GM19025 (cell line): ENCODE data around the gene BGN.

Source experiments
- ATAC-seq: cut with Tn5 transposase; IDR thresholded peaks from one replicate; pipeline ENCODE4 v1.9.1; 2021; ENCODE audit warnings: mild to moderate bottlenecking, low read depth, moderate library complexity; ENCODE audit not compliant: unreplicated experiment

Gene BGN

DNA sequence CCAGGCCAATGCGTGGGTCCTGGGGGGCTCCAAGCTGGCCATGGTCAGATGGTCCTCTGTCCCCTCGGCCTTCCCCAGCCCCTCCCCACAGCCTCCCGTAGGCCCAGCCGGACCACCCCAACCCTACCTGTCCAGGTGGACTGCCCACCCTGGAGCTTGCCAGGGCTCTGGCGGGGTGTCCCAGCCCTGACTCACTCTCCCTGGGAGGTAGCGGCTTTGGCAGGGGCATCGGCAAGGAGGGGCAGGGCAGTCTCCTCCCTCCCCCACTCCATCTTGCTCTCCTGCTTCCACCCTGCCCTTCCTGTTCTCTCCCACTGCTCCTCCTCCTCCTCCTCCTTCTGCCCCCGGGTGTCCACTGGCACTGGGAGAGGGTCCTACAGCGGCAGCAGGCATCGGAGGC is 7.4 kb downstream of the BGN start:
- ATAC-seq, result no peak

DNA sequence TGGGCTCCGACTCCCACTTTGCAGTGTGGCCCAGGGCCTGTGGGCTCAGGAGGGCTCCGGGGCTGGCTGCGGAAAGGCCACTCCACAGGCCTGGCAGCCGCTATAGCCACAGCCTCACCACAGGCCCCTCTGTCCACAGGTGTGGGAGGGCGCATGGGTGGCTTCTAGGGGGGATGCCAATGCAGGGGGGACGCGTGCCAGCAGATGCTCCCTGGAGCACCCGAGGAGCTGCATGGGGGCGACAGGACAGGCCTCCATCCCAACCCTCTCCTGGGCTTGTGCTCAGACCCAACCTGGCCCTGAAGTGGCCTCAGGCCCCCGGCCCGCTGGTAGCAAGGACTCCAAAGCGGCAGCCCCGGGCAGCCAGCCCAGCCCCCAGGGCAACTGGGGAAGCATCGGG is 8.0 kb downstream of the BGN start:
- no peak for ATAC-seq

DNA sequence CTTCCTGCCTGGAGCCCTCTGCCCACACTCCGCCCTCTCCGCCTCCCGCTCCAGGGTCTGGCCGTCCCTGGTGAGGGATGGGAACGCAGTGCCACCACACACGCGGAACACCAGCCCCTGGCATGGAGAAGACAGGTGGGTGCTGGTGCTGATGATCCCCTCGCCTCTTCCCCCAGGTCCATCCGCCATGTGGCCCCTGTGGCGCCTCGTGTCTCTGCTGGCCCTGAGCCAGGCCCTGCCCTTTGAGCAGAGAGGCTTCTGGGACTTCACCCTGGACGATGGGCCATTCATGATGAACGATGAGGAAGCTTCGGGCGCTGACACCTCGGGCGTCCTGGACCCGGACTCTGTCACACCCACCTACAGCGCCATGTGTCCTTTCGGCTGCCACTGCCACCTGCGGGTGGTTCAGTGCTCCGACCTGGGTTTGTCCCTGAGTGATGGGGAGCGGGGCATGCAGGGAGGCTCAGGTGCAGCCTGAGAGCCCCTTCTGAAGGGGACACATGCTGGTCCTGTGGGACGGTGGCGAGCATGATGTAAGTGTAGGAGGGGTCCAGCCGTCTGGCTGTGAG is 9.8 kb downstream of the BGN start:
- no peak for ATAC-seq

DNA sequence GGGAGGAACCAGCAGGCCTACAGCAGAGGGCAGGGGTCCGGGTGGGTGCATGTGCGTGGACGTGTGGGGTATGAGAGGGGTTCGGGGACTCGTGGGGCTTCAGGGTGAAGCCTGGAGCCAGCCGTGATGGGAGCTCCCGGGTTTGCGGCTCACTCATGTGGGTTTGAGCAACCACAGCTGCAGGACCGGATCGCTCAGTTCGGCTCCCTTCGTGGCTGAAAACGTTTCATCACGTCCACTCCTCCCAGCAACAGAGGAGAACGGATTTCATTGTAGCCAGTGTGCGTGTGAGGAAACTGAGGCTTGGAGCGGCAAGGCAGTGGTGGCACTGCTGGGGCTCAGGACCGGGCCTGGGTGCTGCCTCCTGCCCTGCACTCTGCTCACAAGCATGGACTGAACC is 10.6 kb downstream of the BGN start:
- no peak for ATAC-seq

DNA sequence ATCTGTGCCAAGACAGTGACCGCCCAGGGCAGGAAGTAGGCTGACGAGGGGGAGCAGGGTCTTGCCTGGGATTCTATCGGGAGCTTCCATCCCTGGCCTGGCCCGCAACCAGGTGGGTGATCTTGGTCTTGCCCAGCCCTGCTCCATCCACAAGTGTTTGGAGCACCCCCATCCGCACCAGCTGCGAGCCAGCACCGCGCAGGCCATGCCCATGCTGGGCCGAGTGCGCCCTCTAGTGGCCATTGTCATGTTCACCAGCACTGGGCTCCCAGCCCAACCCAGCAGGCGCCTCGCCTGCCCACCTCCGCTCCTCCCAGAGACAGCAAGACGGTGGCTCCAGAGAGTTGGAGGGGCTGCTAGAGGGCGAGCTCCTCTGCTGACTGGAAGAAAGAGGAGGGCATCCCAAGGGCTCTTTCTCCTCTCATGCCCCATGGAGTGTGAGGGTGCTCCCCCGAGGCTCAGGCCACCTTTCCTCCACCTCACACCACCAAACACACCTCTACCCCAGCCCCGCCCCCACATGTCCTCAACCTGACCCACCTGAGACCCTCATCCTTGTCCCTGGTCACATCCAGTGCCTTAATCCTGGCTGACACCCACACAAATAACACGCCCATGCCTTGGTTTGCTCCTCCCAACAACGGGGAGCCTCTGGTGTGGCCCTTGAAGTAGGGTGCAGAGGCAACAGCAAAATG is 12.9 kb downstream of the BGN start:
- ATAC-seq, result no peak

DNA sequence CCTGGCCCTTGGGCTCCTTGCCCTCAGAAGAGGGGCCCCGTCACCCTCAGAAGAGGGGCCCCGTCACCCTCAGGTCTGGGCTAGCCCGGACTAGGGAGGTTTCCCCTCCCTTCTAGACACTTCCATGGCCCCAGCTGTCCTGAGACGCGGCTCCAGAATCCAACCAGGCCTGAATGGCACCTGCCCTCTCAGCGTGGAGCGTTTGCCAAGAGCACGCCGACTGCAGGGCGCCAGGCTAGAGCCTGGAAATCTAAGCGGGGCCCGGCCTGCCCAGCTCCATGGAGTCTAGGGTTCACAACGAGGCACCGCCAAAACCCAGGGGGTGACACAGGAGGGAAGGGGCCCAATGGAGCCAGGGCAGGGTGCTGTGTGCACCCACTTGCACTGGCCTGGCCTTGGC is 14.8 kb downstream of the BGN start:
- no peak for ATAC-seq

DNA sequence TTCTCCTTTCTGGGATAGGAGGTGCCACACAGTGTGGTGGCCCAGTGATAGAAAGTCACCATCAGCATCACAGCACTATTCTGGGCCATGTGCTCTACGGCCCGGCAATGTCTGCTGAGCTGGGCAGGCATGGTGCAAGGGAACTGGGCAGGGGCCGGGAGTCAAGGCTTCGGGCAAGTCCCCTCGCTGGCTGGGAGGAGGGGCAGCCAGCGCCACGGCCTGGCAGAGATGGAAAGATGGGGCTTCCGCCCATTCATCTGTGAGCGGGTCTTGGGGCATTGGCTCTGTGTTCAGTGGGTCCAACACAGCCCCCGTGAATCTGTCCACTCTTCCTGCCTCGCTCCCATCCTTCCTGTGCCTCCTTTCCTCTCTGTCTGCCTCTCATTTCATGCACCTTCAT is 15.6 kb downstream of the BGN start:
- no peak for ATAC-seq

DNA sequence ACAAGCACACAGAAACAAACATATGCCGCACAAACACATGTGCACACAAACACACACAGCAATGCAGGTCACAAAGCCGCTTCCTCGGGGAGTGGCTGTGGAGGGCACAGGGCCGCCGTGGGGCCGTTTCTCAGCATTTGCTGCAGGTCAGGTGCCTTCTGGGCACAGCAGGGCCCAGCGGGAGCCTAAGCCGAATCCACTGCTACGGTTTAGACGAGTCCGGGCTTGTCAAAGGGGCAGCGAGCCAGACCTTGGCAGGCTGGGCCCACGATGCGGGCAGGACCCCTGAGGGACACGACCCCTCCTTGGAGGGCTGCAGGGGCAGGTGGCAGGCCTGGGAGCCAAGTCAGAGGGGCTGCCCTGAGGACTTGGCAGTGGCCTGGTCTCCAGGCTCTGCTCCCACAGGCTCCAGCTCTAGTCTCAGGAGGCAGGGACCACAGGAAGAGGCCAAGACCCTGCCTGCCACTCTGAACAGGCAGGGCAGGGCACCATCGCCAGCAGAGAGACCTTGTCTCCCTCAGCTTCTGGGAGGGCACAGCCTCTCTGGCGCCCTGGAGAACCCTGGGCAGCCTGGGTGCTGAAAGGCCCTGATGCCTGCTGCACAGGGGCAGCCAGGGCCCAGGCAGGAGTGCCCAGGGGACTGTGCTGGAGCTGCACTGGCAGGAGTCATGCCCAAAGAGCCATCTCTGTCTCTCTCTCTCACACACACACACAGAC is 17.2 kb downstream of the BGN start:
- no peak for ATAC-seq

DNA sequence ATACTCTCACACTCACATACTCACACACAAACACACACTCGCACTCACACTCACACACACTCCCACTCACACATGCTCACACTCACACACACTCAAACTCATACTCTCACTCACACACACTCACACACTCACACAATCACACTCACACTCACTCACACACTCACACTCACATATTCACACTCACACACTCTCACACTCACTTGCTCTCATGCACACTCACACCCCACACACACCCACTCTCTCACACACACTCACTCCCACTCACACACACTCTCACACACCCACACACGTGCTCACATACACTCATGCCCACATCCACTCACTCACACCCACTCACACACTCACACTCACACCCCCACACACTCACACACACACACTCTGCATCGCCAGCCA is 17.7 kb downstream of the BGN start:
- no peak for ATAC-seq

DNA sequence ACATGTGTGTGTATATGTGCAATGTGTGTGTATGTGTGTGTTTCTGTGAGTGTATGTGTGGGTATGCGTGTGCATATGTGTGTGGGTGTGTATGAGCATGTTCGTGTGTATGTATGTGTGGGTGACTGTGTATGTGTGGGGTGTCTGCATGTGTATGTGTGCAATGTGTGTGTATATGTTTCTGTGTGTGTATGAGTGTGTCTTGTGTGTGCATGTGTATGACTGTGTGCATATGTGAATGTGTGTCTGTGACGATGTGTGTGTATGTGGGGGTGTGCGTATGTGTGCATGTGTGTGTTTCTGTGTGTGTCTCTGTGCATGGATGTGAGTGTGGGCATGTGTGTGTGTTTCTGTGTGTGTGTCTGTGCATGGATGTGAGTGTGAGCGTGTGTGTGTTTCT is 18.5 kb downstream of the BGN start:
- no peak for ATAC-seq

DNA sequence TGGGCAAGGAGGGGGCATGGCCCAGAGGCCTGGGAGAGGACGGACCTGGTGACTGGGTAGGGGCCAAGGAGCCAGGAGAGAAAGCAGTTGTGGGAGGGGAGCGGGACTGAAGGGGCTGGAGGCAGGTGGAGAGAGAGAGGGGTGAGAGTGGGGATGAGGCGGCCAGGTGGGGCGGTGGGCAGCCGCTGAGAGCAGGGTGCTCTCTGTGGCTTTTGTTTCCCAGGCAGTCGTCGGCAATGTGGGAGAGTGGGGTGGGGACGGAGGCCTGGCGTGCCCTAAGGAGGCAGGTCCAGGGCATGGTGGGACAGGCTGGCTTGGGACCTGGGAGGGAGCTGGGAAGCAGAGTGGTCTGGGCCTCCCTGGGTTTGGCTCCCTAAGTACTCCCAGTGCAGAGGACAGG is 19.5 kb downstream of the BGN start:
- ATAC-seq, result no peak

DNA sequence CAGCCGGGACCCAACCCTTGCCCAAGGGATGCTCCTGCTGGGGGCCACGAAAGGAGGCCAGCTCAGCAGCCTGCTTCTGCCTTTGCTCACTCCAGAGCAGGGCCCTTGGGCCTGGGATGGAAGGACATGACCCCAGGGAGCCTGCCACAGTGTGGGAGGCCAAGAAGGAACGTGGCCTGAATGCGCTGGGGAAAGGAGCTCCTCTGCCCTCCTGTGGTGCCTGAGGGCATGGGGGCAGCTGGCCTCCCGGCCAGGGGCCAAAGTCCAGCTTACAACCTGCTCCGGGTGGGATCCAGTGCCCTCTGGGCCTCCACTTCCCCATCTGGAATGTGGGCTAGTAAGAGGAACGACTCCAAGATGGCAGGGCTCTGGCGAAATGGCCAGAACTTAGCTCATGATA is 20.7 kb downstream of the BGN start:
- ATAC-seq, result no peak

DNA sequence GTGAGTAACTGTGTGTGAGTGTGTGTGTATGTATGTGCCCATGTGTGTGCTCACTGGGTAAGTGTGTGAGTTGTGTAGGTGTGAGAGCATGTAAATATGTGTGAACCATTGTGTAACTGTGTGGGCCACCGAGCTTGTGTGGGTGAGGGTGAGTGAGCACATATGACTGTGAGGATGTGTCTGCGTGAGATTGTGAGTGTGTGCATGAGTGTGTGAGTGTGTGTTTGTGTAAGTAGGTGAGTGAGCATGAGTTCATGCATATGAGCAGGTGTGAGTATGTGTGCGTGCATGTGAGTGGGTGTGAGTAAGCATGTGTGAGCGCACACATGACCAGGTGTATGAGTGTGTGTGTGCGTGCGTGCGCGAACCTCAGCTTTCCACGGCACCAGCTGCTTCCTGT is 21.3 kb downstream of the BGN start:
- no peak for ATAC-seq

DNA sequence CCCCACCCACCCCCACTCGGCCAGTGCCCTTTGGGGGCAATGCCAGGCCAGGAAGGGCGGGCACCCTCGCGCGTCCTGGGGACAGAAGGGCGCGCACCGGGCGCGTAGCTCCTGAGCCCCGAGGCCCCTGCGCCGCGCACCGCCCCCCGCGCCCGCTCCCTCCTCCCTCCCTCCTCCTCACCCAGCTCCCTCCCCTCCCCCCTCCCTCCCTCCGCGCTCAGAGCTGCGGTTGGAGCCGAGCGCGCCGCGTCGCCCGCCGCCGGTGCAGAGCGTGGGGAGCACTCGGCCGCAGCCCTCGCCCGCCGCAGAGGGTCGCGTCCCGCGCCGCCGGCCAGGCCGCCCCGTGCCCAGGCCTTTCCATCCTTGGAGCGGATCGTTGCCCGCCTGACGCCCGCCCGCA is 22.6 kb downstream of the BGN start, which contains the start of gene ATP2B3:
Gene ATP2B3, plus strand, starts transcription at position 220 of the 400 bp plus-strand sequence. CDS start 18,606 bp downstream, outside the sequence.
- no peak for ATAC-seq

DNA sequence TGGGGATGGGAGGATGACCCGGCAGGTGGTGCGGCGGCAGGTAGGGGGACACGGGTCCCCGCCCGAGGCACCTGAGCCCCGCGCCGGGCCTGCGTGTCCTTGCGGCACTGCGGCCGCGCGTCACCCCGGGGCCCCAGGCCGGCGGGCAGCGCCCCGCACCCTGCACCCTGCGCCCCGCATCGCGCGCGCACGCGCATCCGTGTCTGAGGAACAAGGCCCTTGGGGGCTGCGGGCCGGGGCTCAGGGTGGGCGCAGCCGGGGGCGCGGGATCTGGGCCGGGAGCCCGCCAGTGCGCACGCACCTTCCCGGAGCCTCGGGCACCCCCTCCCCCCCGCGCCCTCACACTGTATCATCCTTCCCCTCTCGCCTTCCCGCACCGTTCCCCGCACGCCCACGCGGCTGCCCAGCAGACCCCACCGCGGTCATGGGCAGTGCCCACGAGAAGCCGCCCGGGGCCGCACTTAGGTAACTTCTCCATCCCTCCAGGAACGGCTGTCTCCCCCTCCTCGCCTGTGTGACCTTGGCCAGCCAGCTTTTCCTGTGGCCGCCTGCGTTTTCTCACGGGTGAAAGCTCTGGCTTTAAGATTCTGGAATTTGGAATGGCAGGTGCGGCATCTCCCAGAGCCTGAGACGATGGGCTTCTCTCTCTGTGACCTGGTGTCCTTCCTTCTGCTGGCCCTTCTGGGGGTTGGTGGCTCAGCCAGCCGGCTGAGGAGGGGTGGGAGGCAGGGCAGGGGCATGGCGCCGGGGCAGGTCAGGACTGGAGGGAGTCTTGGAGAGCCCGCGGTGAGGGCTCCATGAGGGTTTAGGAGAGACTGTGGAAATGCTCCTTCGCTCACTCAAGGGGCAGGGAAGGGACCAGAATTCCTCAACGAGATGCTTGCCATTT is 23.4 kb downstream of the BGN start:
- no peak for ATAC-seq

DNA sequence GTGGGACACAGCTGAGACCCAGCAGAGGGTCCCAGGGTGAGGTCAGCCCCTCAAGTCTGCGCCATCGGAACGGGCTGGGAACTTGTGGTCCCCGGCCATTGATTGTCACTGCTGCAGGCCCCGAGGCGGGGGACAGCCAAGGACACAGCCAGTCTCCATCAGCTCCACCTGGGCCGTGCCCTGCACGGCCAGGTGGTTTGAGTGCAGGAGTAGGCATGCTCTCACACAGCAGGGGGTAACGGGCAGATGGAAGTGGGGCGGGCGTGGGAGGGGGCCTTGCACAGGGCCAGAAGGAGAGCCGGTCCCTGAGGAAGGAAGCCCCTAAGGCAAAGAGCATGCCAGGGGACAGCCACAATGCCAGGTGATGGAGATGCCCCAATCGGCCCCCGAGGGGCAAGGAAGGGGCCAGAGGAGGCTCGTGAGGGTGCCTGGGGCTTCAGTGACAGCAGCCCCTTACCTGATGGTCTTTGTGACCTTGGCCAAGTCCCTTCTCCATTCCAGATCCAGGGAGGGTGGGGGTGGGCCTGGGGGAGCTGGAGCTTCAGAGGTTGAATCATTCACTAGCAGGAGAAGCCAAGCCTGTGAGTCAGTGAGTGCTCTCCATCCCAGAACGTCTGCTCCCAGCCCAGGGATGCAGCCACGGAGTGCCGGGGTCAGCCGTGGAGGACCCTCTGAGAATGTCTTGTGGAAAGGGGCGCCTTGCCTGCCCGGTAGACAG is 24.9 kb downstream of the BGN start:
- no peak for ATAC-seq

DNA sequence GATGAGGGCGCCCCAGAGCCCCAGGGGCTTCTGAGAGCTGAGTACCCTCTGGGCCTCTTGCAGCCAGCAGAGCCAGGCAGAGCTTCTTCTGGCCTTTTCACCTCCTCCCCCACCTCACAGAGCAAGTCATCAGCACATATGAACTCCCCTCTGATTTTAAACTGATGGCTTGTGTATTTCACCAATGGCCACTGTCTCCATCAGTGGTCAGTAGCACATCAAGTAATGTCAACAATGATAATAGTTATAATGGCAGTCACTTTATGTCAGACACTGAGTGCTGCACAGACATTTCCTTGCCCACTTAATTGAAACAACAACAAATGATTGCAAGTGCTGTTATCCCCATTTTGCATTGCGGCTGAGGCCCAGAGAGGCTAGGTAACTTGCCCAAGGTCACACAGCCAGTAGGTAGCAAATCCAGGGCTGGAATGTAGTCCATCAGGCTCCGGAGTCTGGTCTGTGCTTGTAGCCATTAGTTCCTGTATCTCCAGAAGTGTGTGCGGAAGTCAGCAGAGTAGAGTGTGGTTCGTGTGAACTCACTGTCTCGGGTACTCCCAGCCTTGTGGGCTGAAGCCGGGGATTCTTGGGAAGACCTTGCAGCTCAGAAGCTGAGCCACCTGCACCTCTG is 25.6 kb downstream of the BGN start:
- ATAC-seq, result no peak

DNA sequence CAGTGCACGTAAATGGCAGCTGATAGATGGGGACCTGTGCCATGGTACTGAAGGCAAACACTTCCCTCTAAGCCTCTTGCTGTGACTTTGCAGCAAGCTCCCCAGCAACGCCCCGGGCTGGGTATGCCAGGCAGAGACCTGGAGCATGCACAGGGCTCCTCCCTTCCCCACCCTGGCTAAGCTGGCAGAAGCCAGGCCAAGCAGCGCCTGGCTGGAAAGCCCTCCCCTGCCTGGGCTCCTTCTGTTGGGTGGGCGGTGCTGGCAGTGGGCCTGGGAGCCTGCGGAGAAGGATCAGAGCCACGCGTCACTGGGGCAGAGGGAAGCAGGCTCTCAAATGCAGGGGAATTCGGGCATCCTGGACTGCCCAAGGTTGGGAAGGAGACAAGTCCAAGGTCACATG is 26.3 kb downstream of the BGN start:
- no peak for ATAC-seq

DNA sequence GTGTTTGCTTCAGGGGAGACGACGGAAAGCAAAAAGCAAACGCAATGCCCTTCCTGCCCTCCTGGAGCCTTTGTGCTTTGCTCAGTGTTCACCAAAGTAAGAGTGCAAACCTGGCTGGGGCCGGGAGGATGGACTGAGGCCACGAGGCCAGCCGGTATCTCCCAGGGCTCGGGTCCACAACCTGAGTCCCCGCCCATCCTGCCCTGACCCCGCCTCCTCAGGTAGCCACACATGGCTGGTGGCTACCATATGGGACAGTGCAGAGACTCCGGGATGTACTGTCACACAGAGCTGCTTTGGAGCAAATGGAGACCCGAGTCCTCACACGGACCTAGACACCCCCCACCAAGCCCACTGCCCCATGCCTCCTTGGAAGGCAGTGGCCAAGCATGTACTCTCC is 27.5 kb downstream of the BGN start:
- no peak for ATAC-seq

DNA sequence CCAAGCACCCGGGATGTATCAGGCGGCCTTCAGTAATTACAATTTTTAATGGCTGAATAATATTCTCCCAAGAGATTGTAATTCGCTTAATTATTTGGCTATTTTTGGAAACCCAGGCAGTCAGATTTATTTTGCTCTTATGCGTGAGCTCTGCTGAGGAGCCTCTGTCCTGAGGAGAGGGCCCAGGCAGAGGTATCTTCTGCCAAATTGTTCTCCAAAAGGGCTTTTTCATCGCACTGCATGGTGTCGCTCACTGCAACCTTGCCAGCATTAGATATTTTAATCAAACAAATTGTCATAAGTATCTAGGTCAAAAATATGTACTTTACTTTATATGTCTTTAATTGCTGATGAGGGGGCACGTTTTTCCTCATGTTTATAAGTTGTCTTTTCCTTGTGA is 28.5 kb downstream of the BGN start:
- no peak for ATAC-seq
